ENCODE results near the gene CEBPB. TPM values are rescaled to one million over a fixed set of nuclear protein-coding genes. Genes with fewer than 3 reads are reported as not detected.

CEBPB gene
- total RNA-seq, 1 donor = 268 TPM

GRCh38 chr20:50233325-50234212 lies 42.9 kb downstream of the CEBPB start:
- H3K27me3 ChIP-seq (ENCODE audit: insufficient read depth, low read length) = no peaks in the 10 kb centered on the region
- no peaks in the 10 kb centered on the region for H3K9me3 ChIP-seq (ENCODE audit: low read depth, low read length)
- H3K4me3 ChIP-seq (ENCODE audit: low read length) = no peak overlapping the region
- peaks cover 21% of the 10 kb centered on the region for H3K4me1 ChIP-seq (ENCODE audit: insufficient read depth, low read length)

- H3K4me1 ChIP-seq (ENCODE audit: insufficient read depth, low read length) = peaks cover 14% of the 10 kb centered on the region
- no peaks in the 10 kb centered on the region for H3K27me3 ChIP-seq (ENCODE audit: insufficient read depth, low read length)
- no peak overlapping the region for H3K4me3 ChIP-seq (ENCODE audit: low read length)
- no peaks in the 10 kb centered on the region for H3K9me3 ChIP-seq (ENCODE audit: low read depth, low read length)
These were observed 43.7 kb downstream of the CEBPB start for GRCh38 chr20:50234288-50234687.

GRCh38 chr20:50237349-50237748 lies 46.7 kb downstream of the CEBPB start:
- H3K27me3 ChIP-seq (ENCODE audit: insufficient read depth, low read length) = no peaks in the 10 kb centered on the region
- no peaks in the 10 kb centered on the region for H3K9me3 ChIP-seq (ENCODE audit: low read depth, low read length)
- H3K4me1 ChIP-seq (ENCODE audit: insufficient read depth, low read length) = peaks cover 9% of the 10 kb centered on the region
- no peak overlapping the region for H3K4me3 ChIP-seq (ENCODE audit: low read length)

GRCh38 chr20:50238081-50238800 lies 47.6 kb downstream of the CEBPB start:
- H3K4me1 ChIP-seq (ENCODE audit: insufficient read depth, low read length) = peaks cover 9% of the 10 kb centered on the region
- H3K27me3 ChIP-seq (ENCODE audit: insufficient read depth, low read length) = no peaks in the 10 kb centered on the region
- H3K4me3 ChIP-seq (ENCODE audit: low read length) = no peak overlapping the region
- no peaks in the 10 kb centered on the region for H3K9me3 ChIP-seq (ENCODE audit: low read depth, low read length)

- Histone ChIP-seq H3K4me3 (ENCODE audit: low read length) (no peak overlapping the region), H3K27me3 (ENCODE audit: insufficient read depth, low read length) (no peaks in the 10 kb centered on the region), H3K4me1 (ENCODE audit: insufficient read depth, low read length) (peaks cover 9% of the 10 kb centered on the region), H3K9me3 (ENCODE audit: low read depth, low read length) (no peaks in the 10 kb centered on the region)
These were observed 49.5 kb downstream of the CEBPB start for GRCh38 chr20:50240092-50240491.

GRCh38 chr20:50242178-50242514 lies 51.5 kb downstream of the CEBPB start:
- H3K4me1 ChIP-seq (ENCODE audit: insufficient read depth, low read length) = peaks cover 9% of the 10 kb centered on the region
- no peaks in the 10 kb centered on the region for H3K27me3 ChIP-seq (ENCODE audit: insufficient read depth, low read length)
- H3K4me3 ChIP-seq (ENCODE audit: low read length) = no peak overlapping the region
- H3K9me3 ChIP-seq (ENCODE audit: low read depth, low read length) = no peaks in the 10 kb centered on the region

Other genes starting within 250 kb of the CEBPB start
- gene SNAI1, start 207.8 kb upstream of the CEBPB start, total RNA-seq = 5.8 TPM
- gene UBE2V1, start 77.7 kb upstream of the CEBPB start, total RNA-seq = 114 TPM
- gene PEDS1, start 37.1 kb upstream of the CEBPB start, total RNA-seq = 28.3 TPM